ENCODE data around the gene NANS. TPM values are rescaled to one million over a fixed set of nuclear protein-coding genes. Genes with fewer than 3 reads are reported as not detected.

NANS gene
- total and polyA plus RNA-seq, 2 of the 13 experiments (the other 11 are each of a cell fraction or from before 2014, with no cell fraction given): 86.9 to 203 TPM

- no peak for TF ChIP-seq E2F5 (CRISPR knock-in tag; conservative IDR thresholded peaks at IDR 0.05)
- TF ChIP-seq ETS1 (CRISPR knock-in tag; IDR thresholded peaks at IDR 0.05): 0 out of 2 replicates have a peak, but pooled peaks have one; percentile 9
- TF ChIP-seq PCBP1 (IDR thresholded peaks at IDR 0.05; ENCODE audit: borderline replicate concordance, low read depth, low read length): no peak
- TF ChIP-seq ZNF747 (CRISPR knock-in tag; IDR thresholded peaks at IDR 0.05; ENCODE audit: borderline replicate concordance): peak; percentile 15; the same call in 1 of the 2 replicates
- TF ChIP-seq CERS6 (CRISPR knock-in tag; IDR thresholded peaks at IDR 0.05): no peak
- no peak; the same call in 1 of the 2 replicates for TF ChIP-seq GLI4 (CRISPR knock-in tag; IDR thresholded peaks at IDR 0.05; ENCODE audit: borderline replicate concordance)
- TF ChIP-seq ZNF230 (CRISPR knock-in tag; IDR thresholded peaks at IDR 0.05): 0 out of 2 replicates have a peak, but pooled peaks have one; percentile 6
- 0 out of 2 replicates have a peak, but pooled peaks have one; percentile 53 for TF ChIP-seq ZNF337 (CRISPR knock-in tag; IDR thresholded peaks at IDR 0.05; ENCODE audit: borderline replicate concordance, low read depth)
- no peak for TF ChIP-seq IRX3 (CRISPR knock-in tag; IDR thresholded peaks at IDR 0.05; ENCODE audit: borderline replicate concordance, low read depth)
- 0 out of 2 replicates have a peak, but pooled peaks have one; percentile 47 for TF ChIP-seq KDM5A (IDR thresholded peaks at IDR 0.05; ENCODE audit: borderline replicate concordance, low read length)
- no peak for TF ChIP-seq ZSCAN30 (CRISPR knock-in tag; IDR thresholded peaks at IDR 0.05)
- TF ChIP-seq POLR2G (IDR thresholded peaks at IDR 0.05; ENCODE audit: low read depth, low read length): no peak
- no peak for TF ChIP-seq ISX (CRISPR knock-in tag; conservative IDR thresholded peaks at IDR 0.05)
- TF ChIP-seq FOSL2 (CRISPR knock-in tag; IDR thresholded peaks at IDR 0.05): no peak
- TF ChIP-seq ZMYM2 (CRISPR knock-in tag; IDR thresholded peaks at IDR 0.05): no peak
- no peak for TF ChIP-seq FOXC1 (CRISPR knock-in tag; IDR thresholded peaks at IDR 0.05; ENCODE audit: borderline replicate concordance)
- no peak for TF ChIP-seq RAD51 (IDR thresholded peaks at IDR 0.05; ENCODE audit: borderline replicate concordance)
- TF ChIP-seq BCL3 (CRISPR knock-in tag; IDR thresholded peaks at IDR 0.05): 0 out of 2 replicates have a peak, but pooled peaks have one; percentile 6
Measured at GRCh38 chr9:98057138-98057799, 737 bp downstream of the NANS start (continued).

All from HepG2 (cell line).